GM12874 (cell line): ENCODE data around the gene KCNE1.

Experiments used
- CTCF ChIP-seq: IDR thresholded peaks from 2 replicates; pipeline ENCODE4 v1.5.1; 2011; ENCODE audit warnings: low read depth, mild to moderate bottlenecking, control low read depth, low read length, moderate library complexity; ENCODE audit not compliant: insufficient read depth

The KCNE1 gene

GRCh38 chr21:34533938-34534337 lies 21.9 kb upstream of the KCNE1 start:
- no peak for TF ChIP-seq CTCF

GRCh38 chr21:34531399-34531798 lies 19.4 kb upstream of the KCNE1 start:
- TF ChIP-seq CTCF = no peak

GRCh38 chr21:34530261-34530660 lies 18.3 kb upstream of the KCNE1 start:
- TF ChIP-seq CTCF = no peak

GRCh38 chr21:34528131-34528561 lies 16.1 kb upstream of the KCNE1 start:
- TF ChIP-seq CTCF = no peak

GRCh38 chr21:34526618-34527290 lies 14.7 kb upstream of the KCNE1 start:
- TF ChIP-seq CTCF = no peak

- TF ChIP-seq CTCF = no peak
Measured at GRCh38 chr21:34526241-34526617, 14.2 kb upstream of the KCNE1 start.

GRCh38 chr21:34524646-34525601 lies 12.9 kb upstream of the KCNE1 start:
- no peak for TF ChIP-seq CTCF
